Right atrium auricular region (tissue), 2 donors: ENCODE data around the gene DPM2. TPM values are rescaled to one million over a fixed set of nuclear protein-coding genes. Genes with fewer than 3 reads are reported as not detected.

Experiments used
- DNase-seq: peaks from one replicate; pipeline ENCODE4 v3.0.0-alpha.2; 2019; ENCODE audit warnings: low spot score
- H3K27ac ChIP-seq, 2 donors: fragments of 200-600 bp; sonication (generic); 1 replicate in 1 of 2; 2 replicates in 1 of 2; pipeline ENCODE4 v1.5.1; 2016 to 2019
- H3K27me3 ChIP-seq, 2 donors: fragments of 200-600 bp; sonication (generic); one replicate each; pipeline versions ENCODE4 v1.5.1 to v1.6.0; 2017 to 2019
- H3K36me3 ChIP-seq: fragments of 200-600 bp; sonication (generic); one replicate; pipeline ENCODE4 v1.5.1; 2016
- H3K4me1 ChIP-seq, 2 donors: fragments of 200-600 bp; sonication (generic); one replicate each; pipeline versions ENCODE4 v1.5.1 to v1.6.0; 2017 to 2019
- H3K4me3 ChIP-seq, 2 donors: fragments of 200-600 bp; sonication (generic); 1 replicate in 1 of 2; 2 replicates in 1 of 2; pipeline ENCODE4 v1.5.1; 2017 to 2019; ENCODE audit warnings: mild to moderate bottlenecking in 1 of 2, moderate library complexity in 1 of 2
- H3K9me3 ChIP-seq, 2 donors: fragments of 200-600 bp; sonication (generic); one replicate each; pipeline ENCODE4 v1.5.1; 2019
- total RNA-seq, 2 donors: library from RNA; depleted of rRNA; stranded (reverse); fragments of >200 nt; gene quantifications; one replicate each; pipeline ENCODE4 v1.1.0, GENCODE V29; 2016
- TF ChIP-seq, protein P1 (sequence below), 2 donors: fragments of 200-600 bp; sonication (generic); IDR thresholded peaks; one replicate each; pipeline ENCODE4 v1.5.1; 2019; ENCODE audit warnings: antibody characterized with exemption in 2 of 2

The DPM2 gene
- total RNA-seq, 2 donors from 2014 or later: 4.7 to 11.4 TPM

DNA sequence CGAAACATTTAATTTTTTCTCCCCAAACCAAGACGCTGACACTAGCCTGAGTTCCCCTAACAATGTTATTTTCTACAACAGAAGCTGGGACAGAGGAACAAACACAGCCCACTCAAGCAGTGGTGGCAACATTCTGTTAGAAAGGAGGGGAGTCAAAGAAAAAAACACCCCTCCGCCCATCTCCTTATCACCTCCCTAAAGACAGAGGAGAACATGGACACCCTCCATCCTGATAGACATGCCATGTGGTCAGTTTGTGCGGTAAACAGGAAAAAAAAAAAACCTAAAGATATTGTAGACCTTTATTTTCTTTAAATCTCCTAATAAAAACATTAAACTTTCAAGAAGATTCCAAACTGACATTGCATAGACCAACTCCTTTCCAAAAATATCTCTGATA is 2.9 kb upstream of the DPM2 start:
- no peak overlapping the region for H3K4me3 ChIP-seq
- H3K27ac ChIP-seq: no peak overlapping the region

DNA sequence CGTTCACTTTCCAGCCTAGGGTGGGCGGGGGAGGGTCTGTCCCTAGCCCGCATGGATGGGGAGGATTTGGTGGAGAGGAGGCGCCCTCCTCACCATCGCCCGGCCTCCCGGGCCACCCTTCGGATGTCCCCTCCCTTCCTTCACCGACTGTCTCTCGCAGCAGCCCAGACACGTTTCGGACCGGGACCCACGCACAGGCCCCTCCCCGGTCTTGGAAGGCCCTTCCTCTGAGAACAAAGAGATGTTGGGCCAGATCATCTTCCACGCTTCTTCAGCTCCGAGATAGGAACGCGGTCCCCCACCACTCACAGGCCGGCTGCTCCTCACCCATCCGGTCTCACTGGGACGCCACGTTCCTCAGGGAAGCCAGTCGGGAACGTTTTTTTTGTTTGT is 640 bp upstream of the DPM2 start:
- Histone ChIP-seq H3K4me3 (peak overlapping the region; percentile 63 to 83), H3K27ac (peak overlapping the region; percentile 67 to 75), H3K9me3 (no peaks in the 10 kb centered on the region), H3K36me3 (peaks cover 4% of the 10 kb centered on the region), H3K4me1 (peaks cover 0 to 45% of the 10 kb centered on the region in 2 donors), H3K27me3 (no peaks in the 10 kb centered on the region)
- DNase-seq: no peak
- TF ChIP-seq, protein P1, sequence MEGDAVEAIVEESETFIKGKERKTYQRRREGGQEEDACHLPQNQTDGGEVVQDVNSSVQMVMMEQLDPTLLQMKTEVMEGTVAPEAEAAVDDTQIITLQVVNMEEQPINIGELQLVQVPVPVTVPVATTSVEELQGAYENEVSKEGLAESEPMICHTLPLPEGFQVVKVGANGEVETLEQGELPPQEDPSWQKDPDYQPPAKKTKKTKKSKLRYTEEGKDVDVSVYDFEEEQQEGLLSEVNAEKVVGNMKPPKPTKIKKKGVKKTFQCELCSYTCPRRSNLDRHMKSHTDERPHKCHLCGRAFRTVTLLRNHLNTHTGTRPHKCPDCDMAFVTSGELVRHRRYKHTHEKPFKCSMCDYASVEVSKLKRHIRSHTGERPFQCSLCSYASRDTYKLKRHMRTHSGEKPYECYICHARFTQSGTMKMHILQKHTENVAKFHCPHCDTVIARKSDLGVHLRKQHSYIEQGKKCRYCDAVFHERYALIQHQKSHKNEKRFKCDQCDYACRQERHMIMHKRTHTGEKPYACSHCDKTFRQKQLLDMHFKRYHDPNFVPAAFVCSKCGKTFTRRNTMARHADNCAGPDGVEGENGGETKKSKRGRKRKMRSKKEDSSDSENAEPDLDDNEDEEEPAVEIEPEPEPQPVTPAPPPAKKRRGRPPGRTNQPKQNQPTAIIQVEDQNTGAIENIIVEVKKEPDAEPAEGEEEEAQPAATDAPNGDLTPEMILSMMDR (IDR thresholded peaks at IDR 0.05): no peak

More for the DNA sequence above, 2.9 kb upstream of the DPM2 start:
- peaks cover 0 to 40% of the 10 kb centered on the region in 2 donors for H3K4me1 ChIP-seq
- no peaks in the 10 kb centered on the region for H3K9me3 ChIP-seq
- H3K27me3 ChIP-seq: no peaks in the 10 kb centered on the region
- no peak for DNase-seq
- TF ChIP-seq, protein P1 (IDR thresholded peaks at IDR 0.05): no peak
- peaks cover 20% of the 10 kb centered on the region for H3K36me3 ChIP-seq

DNA sequence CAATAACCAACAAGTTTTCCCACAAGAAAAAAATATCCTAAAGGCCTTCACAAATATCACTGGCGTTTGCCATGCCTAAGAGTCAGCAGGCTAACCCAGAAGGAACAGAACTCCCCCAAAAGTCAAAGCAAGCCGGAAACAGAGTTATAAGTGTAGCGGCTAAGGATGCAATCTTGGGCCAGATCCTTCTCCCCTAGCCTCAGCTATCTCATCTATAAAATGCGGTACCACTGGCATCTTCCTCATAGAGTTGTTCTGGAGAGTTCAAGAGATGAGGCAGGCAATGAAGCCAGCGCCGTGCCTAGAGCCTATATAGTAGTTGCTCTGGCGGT is 632 bp downstream of the DPM2 start:
- Histone ChIP-seq H3K27ac (peak overlapping the region in 1 of 2 donors; percentile 75), H3K9me3 (no peaks in the 10 kb centered on the region), H3K4me3 (peak overlapping the region; percentile 63 to 83), H3K36me3 (peaks cover 1% of the 10 kb centered on the region), H3K4me1 (peaks cover 0 to 35% of the 10 kb centered on the region in 2 donors), H3K27me3 (no peaks in the 10 kb centered on the region)
- TF ChIP-seq, protein P1 (IDR thresholded peaks at IDR 0.05): no peak
- DNase-seq: no peak

DNA sequence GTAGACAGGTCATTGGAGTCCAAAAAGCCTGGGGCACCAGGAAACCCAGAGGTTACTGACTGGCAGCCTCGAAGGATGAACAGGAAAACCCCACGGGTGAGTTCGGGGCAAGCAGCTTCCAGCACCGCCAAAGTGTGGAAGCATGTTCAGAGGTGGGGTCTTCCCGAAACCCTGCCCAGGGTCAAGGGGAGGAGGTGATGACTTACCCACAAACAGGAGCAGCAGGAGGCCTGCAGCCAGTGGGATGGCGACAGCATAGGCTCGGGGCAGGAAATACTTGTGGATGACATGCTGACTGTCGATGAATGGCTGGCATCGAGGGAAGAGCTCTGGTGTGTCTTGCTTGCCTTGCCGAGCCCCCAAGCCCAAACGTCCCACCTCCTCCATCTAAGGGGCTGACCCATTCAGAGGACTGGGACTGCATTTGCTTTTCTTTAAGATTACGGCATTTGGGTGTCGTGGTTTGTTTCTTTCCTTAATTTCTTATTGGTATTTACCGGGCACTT is 1.3 kb downstream of the DPM2 start:
- Histone ChIP-seq H3K9me3 (no peaks in the 10 kb centered on the region), H3K27me3 (no peaks in the 10 kb centered on the region), H3K4me3 (peak overlapping the region in 1 of 2 donors; percentile 83), H3K36me3 (no peaks in the 10 kb centered on the region), H3K4me1 (peaks cover 0 to 39% of the 10 kb centered on the region in 2 donors), H3K27ac (no peak overlapping the region)
- TF ChIP-seq, protein P1 (IDR thresholded peaks at IDR 0.05): no peak
- DNase-seq: no peak

DNA sequence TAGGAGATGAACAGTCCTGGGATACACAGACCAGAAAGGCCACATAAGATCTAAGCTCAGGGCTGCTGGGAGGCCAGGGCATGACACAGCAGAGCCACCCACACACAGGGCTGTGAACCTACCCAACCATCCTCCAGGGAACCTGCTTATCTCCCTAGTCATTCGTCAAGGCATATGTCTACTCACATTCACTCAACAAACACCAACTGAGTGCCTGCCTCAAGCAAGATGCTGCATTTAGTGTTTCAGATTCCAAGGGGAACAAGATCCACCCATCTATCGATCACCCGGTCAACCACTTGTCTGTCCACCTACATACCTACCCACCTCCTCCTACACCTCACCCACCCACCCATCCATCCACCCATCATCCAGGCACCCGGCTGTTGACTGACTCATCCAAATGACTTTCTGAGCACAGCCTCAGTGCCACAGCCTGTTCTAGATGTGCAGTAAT is 1.9 kb downstream of the DPM2 start:
- DNase-seq: no peak
- H3K27ac ChIP-seq: no peak overlapping the region
- no peaks in the 10 kb centered on the region for H3K27me3 ChIP-seq
- no peaks in the 10 kb centered on the region for H3K36me3 ChIP-seq
- H3K4me3 ChIP-seq: no peak overlapping the region
- H3K9me3 ChIP-seq: no peaks in the 10 kb centered on the region
- TF ChIP-seq, protein P1 (IDR thresholded peaks at IDR 0.05): no peak
- peaks cover 0 to 45% of the 10 kb centered on the region in 2 donors for H3K4me1 ChIP-seq

DNA sequence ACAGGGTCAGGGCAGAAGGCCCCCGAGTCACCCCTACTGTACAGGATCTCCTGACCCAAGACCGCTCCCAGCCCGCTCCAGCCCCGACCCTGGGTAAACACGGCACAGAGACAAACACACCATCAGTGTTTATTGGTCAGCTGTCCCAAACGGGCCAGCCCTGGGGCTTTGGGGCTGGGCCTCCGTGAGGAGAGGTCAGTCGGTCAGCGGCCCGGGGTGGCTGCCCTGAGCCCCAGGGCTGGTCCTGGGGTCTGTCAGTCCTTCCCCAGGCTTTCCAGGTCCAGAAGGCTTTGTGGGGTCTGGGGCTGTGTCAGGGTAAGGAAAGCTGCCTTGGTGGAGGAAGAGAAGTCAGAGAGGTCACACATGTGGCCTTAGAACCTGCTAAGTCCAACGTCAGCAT is 2.7 kb downstream of the DPM2 start:
- Histone ChIP-seq H3K36me3 (no peaks in the 10 kb centered on the region), H3K4me1 (peaks cover 0 to 53% of the 10 kb centered on the region in 2 donors), H3K27me3 (no peaks in the 10 kb centered on the region), H3K9me3 (no peaks in the 10 kb centered on the region), H3K27ac (no peak overlapping the region), H3K4me3 (no peak overlapping the region)
- TF ChIP-seq, protein P1 (IDR thresholded peaks at IDR 0.05): no peak
- no peak for DNase-seq
